ACC112 (cell line): Measurements from ENCODE around the gene CAT.

Experiments used
- H2AFZ ChIP-seq: fragments of 200-600 bp; sonication (generic); one replicate; pipeline ENCODE4 v1.6.0; 2017; ENCODE audit warnings: antibody characterized with exemption, low read length; ENCODE audit not compliant: unreplicated experiment
- H3K27ac ChIP-seq: fragments of 200-600 bp; sonication (generic); 2 replicates; pipeline ENCODE4 v1.5.1; 2014; ENCODE audit warnings: low read depth, mild to moderate bottlenecking, antibody characterized with exemption, low read length, moderate library complexity
- H3K27me3 ChIP-seq: fragments of 200-600 bp; sonication (generic); 2 replicates; pipeline ENCODE4 v1.6.1; 2014; ENCODE audit warnings: mild to moderate bottlenecking, antibody characterized with exemption, low read length, moderate library complexity, mixed read lengths; ENCODE audit not compliant: insufficient read depth
- H3K36me3 ChIP-seq: fragments of 200-600 bp; sonication (generic); 2 replicates; pipeline ENCODE4 v1.6.1; 2016; ENCODE audit warnings: mild to moderate bottlenecking, antibody characterized with exemption, low read length, moderate library complexity, mixed read lengths; ENCODE audit not compliant: insufficient read depth
- H3K4me1 ChIP-seq: fragments of 200-600 bp; sonication (generic); one replicate; pipeline ENCODE4 v1.6.1; 2016; ENCODE audit warnings: low read length, mixed read lengths; ENCODE audit not compliant: insufficient read depth, unreplicated experiment, control insufficient read depth
- H3K4me3 ChIP-seq: fragments of 200-600 bp; sonication (generic); 2 replicates; pipeline ENCODE4 v1.5.1; 2014; ENCODE audit warnings: mild to moderate bottlenecking, low read depth, low read length
- H3K79me2 ChIP-seq: fragments of 200-600 bp; sonication (generic); one replicate; pipeline ENCODE4 v1.6.0; 2016; ENCODE audit warnings: low read length; ENCODE audit not compliant: control insufficient read depth, unreplicated experiment, insufficient read depth

The CAT gene

GRCh38 chr11:34458525-34458924, 19.8 kb downstream of the CAT start:
- peaks cover 23% of the 10 kb centered on the region for H3K36me3 ChIP-seq
- no peak overlapping the region for H3K27ac ChIP-seq
- H3K4me3 ChIP-seq, result no peak overlapping the region
- no peaks in the 10 kb centered on the region for H3K79me2 ChIP-seq
- H3K27me3 ChIP-seq, result no peaks in the 10 kb centered on the region
- H3K4me1 ChIP-seq, result no peaks in the 10 kb centered on the region
- no peak overlapping the region for H2AFZ ChIP-seq

- Histone ChIP-seq H3K4me3 (no peak overlapping the region), H3K4me1 (no peaks in the 10 kb centered on the region), H3K36me3 (peaks cover 30% of the 10 kb centered on the region), H2AFZ (no peak overlapping the region), H3K27ac (no peak overlapping the region), H3K27me3 (no peaks in the 10 kb centered on the region), H3K79me2 (no peaks in the 10 kb centered on the region)
Observed at GRCh38 chr11:34459507-34460162, 20.9 kb downstream of the CAT start.

- Histone ChIP-seq H3K4me3 (no peak overlapping the region), H3K4me1 (no peaks in the 10 kb centered on the region), H2AFZ (no peak overlapping the region), H3K27ac (no peak overlapping the region), H3K36me3 (peaks cover 35% of the 10 kb centered on the region), H3K79me2 (no peaks in the 10 kb centered on the region), H3K27me3 (no peaks in the 10 kb centered on the region)
Observed at GRCh38 chr11:34460278-34460677, 21.5 kb downstream of the CAT start.

GRCh38 chr11:34461215-34461614, 22.5 kb downstream of the CAT start:
- H3K27ac ChIP-seq, result no peak overlapping the region
- H3K4me1 ChIP-seq, result no peaks in the 10 kb centered on the region
- H2AFZ ChIP-seq, result no peak overlapping the region
- H3K79me2 ChIP-seq, result no peaks in the 10 kb centered on the region
- H3K36me3 ChIP-seq, result peaks cover 44% of the 10 kb centered on the region
- no peaks in the 10 kb centered on the region for H3K27me3 ChIP-seq
- H3K4me3 ChIP-seq, result no peak overlapping the region

- Histone ChIP-seq H2AFZ (no peak overlapping the region), H3K36me3 (peaks cover 52% of the 10 kb centered on the region)
Observed at GRCh38 chr11:34464591-34465051, 25.9 kb downstream of the CAT start.

GRCh38 chr11:34466802-34467488, 28.2 kb downstream of the CAT start:
- H2AFZ ChIP-seq, result no peak overlapping the region
- H3K4me1 ChIP-seq, result no peaks in the 10 kb centered on the region
- no peak overlapping the region for H3K27ac ChIP-seq
- H3K79me2 ChIP-seq, result no peaks in the 10 kb centered on the region
- no peak overlapping the region for H3K4me3 ChIP-seq
- peaks cover 57% of the 10 kb centered on the region for H3K36me3 ChIP-seq
- H3K27me3 ChIP-seq, result no peaks in the 10 kb centered on the region

More at GRCh38 chr11:34464591-34465051, 25.9 kb downstream of the CAT start:
- no peak overlapping the region for H3K27ac ChIP-seq
- H3K4me1 ChIP-seq, result no peaks in the 10 kb centered on the region
- no peaks in the 10 kb centered on the region for H3K27me3 ChIP-seq
- no peaks in the 10 kb centered on the region for H3K79me2 ChIP-seq
- H3K4me3 ChIP-seq, result no peak overlapping the region

GRCh38 chr11:34468209-34468841, 29.6 kb downstream of the CAT start:
- Histone ChIP-seq H3K4me3 (no peak overlapping the region), H3K79me2 (no peaks in the 10 kb centered on the region), H3K36me3 (peaks cover 48% of the 10 kb centered on the region), H2AFZ (no peak overlapping the region), H3K27me3 (no peaks in the 10 kb centered on the region), H3K4me1 (no peaks in the 10 kb centered on the region), H3K27ac (no peak overlapping the region)

- Histone ChIP-seq H3K27ac (no peak overlapping the region), H3K27me3 (no peaks in the 10 kb centered on the region), H3K4me1 (no peaks in the 10 kb centered on the region), H3K4me3 (no peak overlapping the region), H2AFZ (no peak overlapping the region), H3K36me3 (peaks cover 9% of the 10 kb centered on the region), H3K79me2 (no peaks in the 10 kb centered on the region)
Observed at GRCh38 chr11:34473603-34474169, 35.0 kb downstream of the CAT start.

- Histone ChIP-seq H3K79me2 (no peaks in the 10 kb centered on the region), H3K4me3 (no peak overlapping the region), H3K4me1 (peaks cover 5% of the 10 kb centered on the region), H3K36me3 (peaks cover 5% of the 10 kb centered on the region; the same call in 1 of the 2 replicates), H3K27me3 (no peaks in the 10 kb centered on the region; the same call in 1 of the 2 replicates), H3K27ac (no peak overlapping the region), H2AFZ (no peak overlapping the region)
Observed at GRCh38 chr11:34475656-34476055, 36.9 kb downstream of the CAT start.

- Histone ChIP-seq H3K79me2 (no peaks in the 10 kb centered on the region), H3K36me3 (no peaks in the 10 kb centered on the region), H3K4me1 (peaks cover 6% of the 10 kb centered on the region), H3K4me3 (no peak overlapping the region), H3K27ac (no peak overlapping the region), H3K27me3 (no peaks in the 10 kb centered on the region; the same call in 1 of the 2 replicates), H2AFZ (no peak overlapping the region)
Observed at GRCh38 chr11:34476849-34477248, 38.1 kb downstream of the CAT start.
